Pancreas (tissue), 10 donors: ENCODE results near the gene ERLIN1. TPM values are rescaled to one million over a fixed set of nuclear protein-coding genes. Genes with fewer than 3 reads are reported as not detected.

Experiments used
- ATAC-seq, 4 donors: fragments of 200-7000 bp; cut with Tn5 transposase; one replicate each; pipeline versions ENCODE4 v1.8.0 to v1.9.1; 2020; ENCODE audit warnings: mild to moderate bottlenecking in 4 of 4, moderate library complexity in 4 of 4
- DNase-seq, 6 donors: peaks; one replicate each; pipeline ENCODE4 v3.0.0-alpha.2; 2020
- FAIRE-seq: peaks from 2 replicates; lab custom pipeline; 2012; peaks lifted over from hg19 to GRCh38; lab: Jason Lieb, UNC
- H3K27ac ChIP-seq, 4 donors: fragments of 200-600 bp; sonication (generic); 1 replicate in 3 of 4; 2 replicates in 1 of 4; pipeline versions ENCODE4 v1.5.0 to v1.8.0; 2020
- H3K27me3 ChIP-seq, 4 donors: fragments of 200-600 bp; one replicate each; pipeline ENCODE4 v1.8.0; 2021
- H3K36me3 ChIP-seq, 3 donors: fragments of 200-600 bp; sonication (generic) in 1 of 3; one replicate each; pipeline versions ENCODE4 v1.5.0 to v1.8.0; 2020 to 2021
- H3K4me1 ChIP-seq, 3 donors: fragments of 200-600 bp; one replicate each; pipeline ENCODE4 v1.8.0; 2021
- H3K4me3 ChIP-seq, 4 donors: fragments of 200-600 bp; sonication (generic) in 2 of 4; one replicate each; pipeline versions ENCODE4 v1.5.0 to v1.8.0; 2020 to 2021
- H3K9me3 ChIP-seq, 4 donors: fragments of 200-600 bp; one replicate each; pipeline ENCODE4 v1.8.0; 2021
- WGBS, 2 donors: extraction: QIAGEN DNeasy Blood & Tissue Kit; methylation state at CpG; one replicate each; pipeline ENCODE4 v1.1.7; 2013; 5-methylcytosine and 5-hydroxymethylcytosine counted together
- intact Hi-C, 3 donors: fragments of 100-400 bp; cut with DNase I; formaldehyde crosslinking; loops; one replicate each; pipeline versions ENCODE4 v1.11.1 to v1.14.2; 2022
- polyA plus RNA-seq, 2 donors: library from polyadenylated mRNA; stranded (reverse); fragments of 200-250 nt; gene quantifications; one replicate each; pipeline ENCODE4 v1.2.3, GENCODE V29; 2013
- total RNA-seq, 6 donors: library from RNA; stranded (reverse); fragmentation: NEBNext Ultra II Directional in 4 of 6; extraction: Animal tissue kit (Norgen Biotek cat#: 25700) in 4 of 6; gene quantifications; one replicate each; pipeline versions ENCODE4 v1.2.1 to v1.2.4, GENCODE V29; 2021 to 2023
- TF ChIP-seq, protein P1 (sequence below), 4 donors: fragments of 200-600 bp; sonication (generic) in 3 of 4; IDR thresholded peaks; one replicate each; pipeline versions ENCODE4 v1.5.0 to v1.8.0; 2021; ENCODE audit warnings: antibody characterized with exemption in 4 of 4
- donor health status: healthy with polysubstance abuse.
- donor health status: DM: no; HTN: no; CAD: no; lungs with moderate emphysema.
- donor health status: DM: no; HTN: no; CAD: no.
- donor health status: control.
- donor health status: control.
- donor health status: Bipolar disorder and iron deficiency.
- donor health status: DM: yes; HTN: yes; CAD: no.
- donor health status: DM: no; HTN: no; CAD: no.
- donor health status: DM: no; HTN: no; CAD: no.
- donor health status: DM: yes; HTN: yes; CAD: no.

Gene ERLIN1
- total and polyA plus RNA-seq, 8 donors: 2.9 to 13.2 (median 10.0) TPM

DNA sequence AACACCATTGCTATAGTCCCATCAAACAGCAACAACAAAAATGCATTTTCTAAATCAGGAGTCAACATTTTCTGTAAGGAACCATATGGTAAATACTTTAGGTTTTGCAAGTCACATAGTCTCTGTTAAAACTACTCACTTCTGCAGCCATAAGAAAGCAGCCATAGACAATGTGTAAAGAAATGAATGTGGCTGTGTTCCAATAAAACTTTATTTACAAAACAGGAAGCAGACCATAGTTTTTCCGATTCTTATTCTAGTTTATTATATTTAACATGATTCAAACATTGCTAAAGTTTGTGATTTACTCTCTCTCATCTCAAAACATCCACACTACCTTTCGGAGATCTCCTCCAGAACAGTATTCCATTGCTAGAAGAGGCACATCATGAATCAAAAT is 36.7 kb upstream of the ERLIN1 start:
- peaks cover 0 to 28% (median 4%) of the 10 kb centered on the region in 3 donors for H3K36me3 ChIP-seq

DNA sequence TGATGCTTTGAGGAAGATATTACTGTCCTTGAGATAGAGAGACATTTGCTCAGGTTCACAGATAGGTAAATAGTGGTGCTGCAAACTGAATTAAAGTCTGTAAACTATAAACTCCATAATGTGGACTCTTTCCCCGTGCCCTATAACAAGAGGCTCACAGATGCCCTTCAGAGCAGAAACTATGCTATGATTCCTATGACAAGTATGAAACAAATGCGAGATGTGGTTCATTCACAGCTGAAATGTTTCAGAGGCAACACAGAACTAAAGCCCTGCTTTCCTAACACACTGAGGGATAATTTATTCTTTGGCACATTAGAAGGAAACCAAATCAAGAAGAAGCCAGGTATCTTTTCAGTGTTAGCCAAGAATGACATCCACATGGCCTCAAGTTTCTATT is 30.2 kb upstream of the ERLIN1 start:
- Histone ChIP-seq H3K36me3 (peaks cover 0 to 36% (median 0%) of the 10 kb centered on the region in 3 donors), H3K9me3 (no peaks in the 10 kb centered on the region), H3K4me3 (no peak overlapping the region), H3K4me1 (no peaks in the 10 kb centered on the region), H3K27me3 (no peaks in the 10 kb centered on the region), H3K27ac (no peak overlapping the region)
- TF ChIP-seq, protein P1, sequence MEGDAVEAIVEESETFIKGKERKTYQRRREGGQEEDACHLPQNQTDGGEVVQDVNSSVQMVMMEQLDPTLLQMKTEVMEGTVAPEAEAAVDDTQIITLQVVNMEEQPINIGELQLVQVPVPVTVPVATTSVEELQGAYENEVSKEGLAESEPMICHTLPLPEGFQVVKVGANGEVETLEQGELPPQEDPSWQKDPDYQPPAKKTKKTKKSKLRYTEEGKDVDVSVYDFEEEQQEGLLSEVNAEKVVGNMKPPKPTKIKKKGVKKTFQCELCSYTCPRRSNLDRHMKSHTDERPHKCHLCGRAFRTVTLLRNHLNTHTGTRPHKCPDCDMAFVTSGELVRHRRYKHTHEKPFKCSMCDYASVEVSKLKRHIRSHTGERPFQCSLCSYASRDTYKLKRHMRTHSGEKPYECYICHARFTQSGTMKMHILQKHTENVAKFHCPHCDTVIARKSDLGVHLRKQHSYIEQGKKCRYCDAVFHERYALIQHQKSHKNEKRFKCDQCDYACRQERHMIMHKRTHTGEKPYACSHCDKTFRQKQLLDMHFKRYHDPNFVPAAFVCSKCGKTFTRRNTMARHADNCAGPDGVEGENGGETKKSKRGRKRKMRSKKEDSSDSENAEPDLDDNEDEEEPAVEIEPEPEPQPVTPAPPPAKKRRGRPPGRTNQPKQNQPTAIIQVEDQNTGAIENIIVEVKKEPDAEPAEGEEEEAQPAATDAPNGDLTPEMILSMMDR (IDR thresholded peaks at IDR 0.05): no peak
- intact Hi-C loops: no loop called here
- FAIRE-seq (no peak), ATAC-seq (no peak), DNase-seq (no peak)
- 84 to 93% methylated on average over 2 of the region's 2 CpGs for WGBS, 2 donors

More for the DNA sequence above, 36.7 kb upstream of the ERLIN1 start:
- 98% methylated on average over 2 of the region's 2 CpGs for WGBS, 2 donors
- H3K27ac ChIP-seq: no peak overlapping the region
- no peak for DNase-seq
- no peak overlapping the region for H3K4me3 ChIP-seq
- intact Hi-C loops: no loop called here
- no peak for ATAC-seq
- H3K9me3 ChIP-seq: no peaks in the 10 kb centered on the region
- no peak for FAIRE-seq
- H3K4me1 ChIP-seq: no peaks in the 10 kb centered on the region
- TF ChIP-seq, protein P1 (IDR thresholded peaks at IDR 0.05): no peak
- H3K27me3 ChIP-seq: no peaks in the 10 kb centered on the region

DNA sequence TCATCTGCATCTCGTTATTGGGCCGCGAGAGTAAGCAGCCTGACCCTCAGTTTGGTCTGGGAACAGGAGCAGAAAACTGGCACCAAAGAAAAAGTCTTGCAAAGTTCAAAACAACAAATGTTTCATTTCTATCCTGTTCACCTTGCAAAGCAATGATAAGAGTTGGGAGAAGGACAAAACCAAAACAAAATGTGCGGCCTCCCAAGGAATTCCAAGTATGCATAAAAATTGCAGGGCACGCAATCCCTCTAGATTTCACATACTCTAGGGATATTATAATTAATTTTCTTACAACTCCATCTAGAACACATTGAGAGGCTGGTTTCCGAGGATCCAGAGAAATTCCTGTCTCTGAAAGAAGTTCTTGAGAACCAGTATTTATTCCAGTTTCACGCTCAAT is 23.5 kb upstream of the ERLIN1 start:
- Histone ChIP-seq H3K4me1 (no peaks in the 10 kb centered on the region), H3K36me3 (peaks cover 0 to 9% (median under 1%) of the 10 kb centered on the region in 3 donors), H3K27ac (peak overlapping the region in 1 of 4 donors; percentile 8), H3K4me3 (no peak overlapping the region), H3K27me3 (no peaks in the 10 kb centered on the region), H3K9me3 (no peaks in the 10 kb centered on the region)
- intact Hi-C loops: no loop called here
- ATAC-seq (peak in 1 of 4 donors; percentile 52), DNase-seq (no peak), FAIRE-seq (no peak)
- TF ChIP-seq, protein P1 (IDR thresholded peaks at IDR 0.05): no peak
- WGBS, 2 donors: 69 to 71% methylated on average over 7 of the region's 7 CpGs

DNA sequence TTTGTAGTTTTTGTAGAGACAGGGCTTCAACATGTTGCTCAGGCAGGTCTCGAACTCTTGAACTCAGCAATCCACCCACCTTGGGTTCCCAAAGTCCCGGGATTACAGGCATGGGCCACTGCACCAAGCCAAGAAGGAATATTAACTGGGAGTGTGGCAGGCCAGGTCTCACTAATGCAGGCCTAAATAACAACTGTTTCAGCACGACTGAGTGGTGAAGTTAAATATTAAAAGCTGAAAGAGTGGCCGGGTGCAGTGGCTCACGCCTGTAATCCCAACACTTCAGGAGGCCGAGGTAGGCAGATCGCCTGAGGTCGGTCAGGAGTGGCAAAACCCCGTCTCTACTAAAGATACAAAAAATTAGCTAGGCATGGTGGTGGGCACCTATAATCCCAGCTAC is 22.4 kb upstream of the ERLIN1 start:
- Histone ChIP-seq H3K27ac (no peak overlapping the region), H3K9me3 (no peaks in the 10 kb centered on the region), H3K27me3 (no peaks in the 10 kb centered on the region), H3K4me3 (no peak overlapping the region), H3K4me1 (no peaks in the 10 kb centered on the region), H3K36me3 (peaks cover 0 to 9% (median 2%) of the 10 kb centered on the region in 3 donors)
- TF ChIP-seq, protein P1 (IDR thresholded peaks at IDR 0.05): no peak
- peak in 3 of 4 donors; percentile 22 to 30 (median 27) for ATAC-seq
- FAIRE-seq: no peak
- 67 to 85% methylated on average over 9 of the region's 9 CpGs for WGBS, 2 donors
- intact Hi-C loops: no loop called here
- no peak for DNase-seq

DNA sequence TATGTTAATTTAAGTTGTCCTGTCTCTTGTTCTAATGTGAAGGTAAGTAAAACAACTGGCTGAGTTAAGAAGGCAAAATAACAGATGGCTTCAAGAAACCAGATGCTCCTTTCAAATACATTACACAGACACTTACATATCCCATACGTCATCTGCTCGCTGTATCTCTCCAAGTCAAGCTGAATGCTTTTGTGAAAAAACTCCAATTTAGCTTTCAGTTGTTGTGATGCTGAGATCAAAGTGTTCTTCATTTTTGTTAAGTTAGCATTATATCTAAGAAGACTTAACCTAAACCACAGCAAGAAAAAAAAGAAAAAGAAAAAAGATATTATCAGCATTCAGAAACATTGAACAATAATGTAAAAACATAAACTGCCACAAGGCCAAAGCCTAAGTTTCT is 18.5 kb upstream of the ERLIN1 start:
- FAIRE-seq: no peak
- Histone ChIP-seq H3K9me3 (no peaks in the 10 kb centered on the region), H3K27ac (no peak overlapping the region), H3K4me3 (no peak overlapping the region), H3K27me3 (no peaks in the 10 kb centered on the region), H3K4me1 (no peaks in the 10 kb centered on the region), H3K36me3 (peaks cover 2 to 21% (median 5%) of the 10 kb centered on the region in 3 donors)
- intact Hi-C loops: no loop called here
- no peak for ATAC-seq
- TF ChIP-seq, protein P1 (IDR thresholded peaks at IDR 0.05): no peak
- DNase-seq: no peak
- 98% methylated on average over 2 of the region's 2 CpGs for WGBS, 2 donors
